Prostate gland (tissue), 2 donors: ENCODE measurements around the gene SMAD9.

Experiments used
- POLR2A ChIP-seq: fragments of 450-650 bp; IDR thresholded peaks from one replicate; pipeline ENCODE4 v1.6.1; 2016; ENCODE audit warnings: antibody characterized with exemption, mild to moderate bottlenecking
- POLR2AphosphoS5 ChIP-seq: sonication (generic); formaldehyde crosslinking; IDR thresholded peaks from one replicate; pipeline ENCODE4 v1.6.1; 2017; ENCODE audit warnings: antibody characterized with exemption
- TF ChIP-seq, protein P1 (sequence below), 4 experiments: fragments of 200-600 bp in 2 of 4; fragments of 450-650 bp in 2 of 4; sonication (generic) in 2 of 4; IDR thresholded peaks; 1 replicate in 3 of 4; 2 replicates in 1 of 4; pipeline ENCODE4 v1.5.1; 2016 to 2019; ENCODE audit warnings: antibody characterized with exemption in 4 of 4, mild to moderate bottlenecking in 2 of 4, moderate library complexity in 2 of 4

DNA sequence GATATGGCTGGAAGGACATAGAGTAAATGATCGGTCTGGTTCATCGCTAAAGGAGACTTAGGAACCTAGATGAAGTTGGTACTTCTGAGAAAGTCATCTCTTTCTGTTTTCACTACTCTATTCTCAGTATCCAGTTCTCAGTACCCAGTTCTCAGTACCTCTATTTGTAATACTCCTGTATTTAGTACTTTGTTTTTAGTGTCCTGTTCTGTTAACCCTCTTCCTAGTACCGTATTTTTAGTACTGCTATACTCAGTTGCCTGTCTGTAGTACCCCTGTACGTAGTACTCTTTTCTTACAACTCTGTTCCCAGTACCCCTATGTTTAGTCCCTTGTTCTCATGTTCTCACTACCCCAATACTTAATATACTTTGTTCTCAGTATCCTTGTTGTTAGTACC lies 99.8 kb downstream of the SMAD9 start:
- TF ChIP-seq POLR2A (no peak), POLR2AphosphoS5 (no peak)
- TF ChIP-seq, protein P1, sequence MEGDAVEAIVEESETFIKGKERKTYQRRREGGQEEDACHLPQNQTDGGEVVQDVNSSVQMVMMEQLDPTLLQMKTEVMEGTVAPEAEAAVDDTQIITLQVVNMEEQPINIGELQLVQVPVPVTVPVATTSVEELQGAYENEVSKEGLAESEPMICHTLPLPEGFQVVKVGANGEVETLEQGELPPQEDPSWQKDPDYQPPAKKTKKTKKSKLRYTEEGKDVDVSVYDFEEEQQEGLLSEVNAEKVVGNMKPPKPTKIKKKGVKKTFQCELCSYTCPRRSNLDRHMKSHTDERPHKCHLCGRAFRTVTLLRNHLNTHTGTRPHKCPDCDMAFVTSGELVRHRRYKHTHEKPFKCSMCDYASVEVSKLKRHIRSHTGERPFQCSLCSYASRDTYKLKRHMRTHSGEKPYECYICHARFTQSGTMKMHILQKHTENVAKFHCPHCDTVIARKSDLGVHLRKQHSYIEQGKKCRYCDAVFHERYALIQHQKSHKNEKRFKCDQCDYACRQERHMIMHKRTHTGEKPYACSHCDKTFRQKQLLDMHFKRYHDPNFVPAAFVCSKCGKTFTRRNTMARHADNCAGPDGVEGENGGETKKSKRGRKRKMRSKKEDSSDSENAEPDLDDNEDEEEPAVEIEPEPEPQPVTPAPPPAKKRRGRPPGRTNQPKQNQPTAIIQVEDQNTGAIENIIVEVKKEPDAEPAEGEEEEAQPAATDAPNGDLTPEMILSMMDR (IDR thresholded peaks at IDR 0.05) = no peak
